ENCODE results near the gene TDP2.

DNA sequence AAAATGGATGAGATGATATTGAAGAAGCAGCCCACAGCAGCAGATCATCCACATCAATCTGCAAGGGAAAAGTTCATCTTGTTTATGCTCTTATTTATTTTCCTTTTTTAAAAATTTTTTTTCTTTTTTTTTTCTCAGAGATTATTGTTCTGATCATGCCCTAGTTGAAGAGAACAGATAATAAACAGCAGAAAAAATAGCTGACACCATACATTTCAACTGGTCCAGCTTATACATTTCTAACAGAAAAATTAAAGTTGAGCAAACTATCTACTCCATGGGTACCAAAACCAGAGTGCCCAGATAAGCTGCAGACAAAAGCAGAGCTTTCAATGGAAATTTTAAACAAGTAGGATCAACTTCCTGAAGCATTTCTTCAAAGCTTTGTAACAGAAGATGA lies 30.0 kb downstream of the TDP2 start:
- TF ChIP-seq, protein P1, sequence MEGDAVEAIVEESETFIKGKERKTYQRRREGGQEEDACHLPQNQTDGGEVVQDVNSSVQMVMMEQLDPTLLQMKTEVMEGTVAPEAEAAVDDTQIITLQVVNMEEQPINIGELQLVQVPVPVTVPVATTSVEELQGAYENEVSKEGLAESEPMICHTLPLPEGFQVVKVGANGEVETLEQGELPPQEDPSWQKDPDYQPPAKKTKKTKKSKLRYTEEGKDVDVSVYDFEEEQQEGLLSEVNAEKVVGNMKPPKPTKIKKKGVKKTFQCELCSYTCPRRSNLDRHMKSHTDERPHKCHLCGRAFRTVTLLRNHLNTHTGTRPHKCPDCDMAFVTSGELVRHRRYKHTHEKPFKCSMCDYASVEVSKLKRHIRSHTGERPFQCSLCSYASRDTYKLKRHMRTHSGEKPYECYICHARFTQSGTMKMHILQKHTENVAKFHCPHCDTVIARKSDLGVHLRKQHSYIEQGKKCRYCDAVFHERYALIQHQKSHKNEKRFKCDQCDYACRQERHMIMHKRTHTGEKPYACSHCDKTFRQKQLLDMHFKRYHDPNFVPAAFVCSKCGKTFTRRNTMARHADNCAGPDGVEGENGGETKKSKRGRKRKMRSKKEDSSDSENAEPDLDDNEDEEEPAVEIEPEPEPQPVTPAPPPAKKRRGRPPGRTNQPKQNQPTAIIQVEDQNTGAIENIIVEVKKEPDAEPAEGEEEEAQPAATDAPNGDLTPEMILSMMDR (IDR thresholded peaks at IDR 0.05), result no peak
- no peak for TF ChIP-seq POLR2A (IDR thresholded peaks at IDR 0.05)
- no peak for TF ChIP-seq EP300 (IDR thresholded peaks at IDR 0.05)
- TF ChIP-seq POLR2AphosphoS5 (IDR thresholded peaks at IDR 0.05), result no peak
